HTERT RPE-1 (cell line): ENCODE data around the gene LGALS3.

Source experiments
- in situ Hi-C: fragments of 300-500 bp; cut with MboI; formaldehyde crosslinking; loops from 4 replicates; pipeline ENCODE4 v1.14.3; 2020; ENCODE audit warnings: low sequenced_read_pairs

LGALS3 gene

GRCh38 chr14:55129428-55130195 lies 560 bp downstream of the LGALS3 start:
- in situ Hi-C loops, result no loop called here

GRCh38 chr14:55130196-55130550 lies 1.1 kb downstream of the LGALS3 start:
- in situ Hi-C loops, result no loop called here

- in situ Hi-C loops, result no loop called here
These were observed 2.5 kb downstream of the LGALS3 start for GRCh38 chr14:55131370-55132137.

- in situ Hi-C loops, result no loop called here
These were observed 4.4 kb downstream of the LGALS3 start for GRCh38 chr14:55133416-55133815.

GRCh38 chr14:55136241-55136640 lies 7.2 kb downstream of the LGALS3 start:
- in situ Hi-C loops, result no loop called here

GRCh38 chr14:55136885-55137786 lies 8.1 kb downstream of the LGALS3 start:
- in situ Hi-C loops, result no loop called here

- in situ Hi-C loops, result no loop called here
These were observed 9.0 kb downstream of the LGALS3 start for GRCh38 chr14:55138091-55138490.

- in situ Hi-C loops, result no loop called here
These were observed 10.1 kb downstream of the LGALS3 start for GRCh38 chr14:55139141-55139540.

GRCh38 chr14:55139696-55140509 lies 10.9 kb downstream of the LGALS3 start:
- in situ Hi-C loops, result no loop called here

- in situ Hi-C loops, result no loop called here
These were observed 12.8 kb downstream of the LGALS3 start for GRCh38 chr14:55141825-55142224.

- in situ Hi-C loops, result no loop called here
These were observed 13.4 kb downstream of the LGALS3 start for GRCh38 chr14:55142466-55142865.

- in situ Hi-C loops, result no loop called here
These were observed 17.4 kb downstream of the LGALS3 start for GRCh38 chr14:55146425-55146824.

- in situ Hi-C loops, result no loop called here
These were observed 22.5 kb downstream of the LGALS3 start for GRCh38 chr14:55151601-55152000.

GRCh38 chr14:55152052-55152753 lies 23.2 kb downstream of the LGALS3 start:
- in situ Hi-C loops, result no loop called here

- in situ Hi-C loops, result no loop called here
These were observed 24.9 kb downstream of the LGALS3 start for GRCh38 chr14:55153951-55154350.

- in situ Hi-C loops, result no loop called here
These were observed 28.0 kb downstream of the LGALS3 start for GRCh38 chr14:55157080-55157479.

GRCh38 chr14:55158412-55158811 lies 29.4 kb downstream of the LGALS3 start:
- in situ Hi-C loops, result no loop called here

- in situ Hi-C loops, result no loop called here
These were observed 31.9 kb downstream of the LGALS3 start for GRCh38 chr14:55160989-55161388.

- in situ Hi-C loops, result no loop called here
These were observed 41.5 kb downstream of the LGALS3 start for GRCh38 chr14:55170526-55170925.

- in situ Hi-C loops, result no loop called here
These were observed 51.0 kb downstream of the LGALS3 start for GRCh38 chr14:55180006-55180405.
